ENCODE data around the gene OR52N2. TPM values are rescaled to one million over a fixed set of nuclear protein-coding genes. Genes with fewer than 3 reads are reported as not detected.

The OR52N2 gene
- total RNA-seq, 1 experiment from 2014 or later, result not detected

DNA sequence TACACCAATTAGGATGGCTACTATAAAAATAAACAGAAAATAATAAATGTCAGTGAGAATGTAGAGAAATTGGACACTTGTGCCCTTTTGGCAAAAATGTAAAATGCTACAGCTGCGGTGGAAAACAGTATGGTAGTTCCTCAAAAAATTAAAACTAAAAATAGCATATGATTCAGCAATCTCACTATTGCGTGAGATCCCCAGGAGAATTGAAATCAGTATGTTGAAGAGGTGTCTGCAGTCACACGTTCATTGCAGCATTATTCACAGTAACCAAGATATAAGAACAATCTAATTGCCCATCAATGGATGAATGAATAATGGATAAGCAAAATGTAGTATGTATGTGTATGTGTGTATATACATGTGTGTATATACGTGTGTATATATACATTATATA, 6.8 kb downstream of the OR52N2 start:
- Histone ChIP-seq H3K9me3 (ENCODE audit: control insufficient read depth in 1 of 2, insufficient read depth in 1 of 2, low read depth in 1 of 2, low read length in 2 of 2) (no peaks in the 10 kb centered on the region), H3K9me2 (ENCODE audit: insufficient read depth) (no peaks in the 10 kb centered on the region), H3K4me3 (replicated peaks in 1 of 2; ENCODE audit: low read depth in 1 of 2, low read length in 2 of 2) (no peak overlapping the region), H2AFZ (ENCODE audit: low read depth, low read length, poor library complexity, severe bottlenecking) (no peak overlapping the region), H3K79me2 (ENCODE audit: insufficient read depth, low read length) (no peaks in the 10 kb centered on the region), H3K4me1 (ENCODE audit: control insufficient read depth in 1 of 2, insufficient read depth in 2 of 2, low read length in 2 of 2) (no peaks in the 10 kb centered on the region), H3K36me3 (ENCODE audit: control insufficient read depth in 1 of 2, insufficient read depth in 2 of 2, low read length in 2 of 2) (no peaks in the 10 kb centered on the region), H4K20me1 (ENCODE audit: insufficient read depth) (no peaks in the 10 kb centered on the region; the same call in 1 of the 2 replicates), H3K4me2 (ENCODE audit: low read length) (no peak overlapping the region), H3K27me3 (ENCODE audit: insufficient read depth, low read length) (peaks cover 59% of the 10 kb centered on the region), H3K9ac (ENCODE audit: low read length) (no peak overlapping the region), H3K27ac (ENCODE audit: low read depth, low read length) (no peak overlapping the region)
- ATAC-seq (no peak), DNase-seq (ENCODE audit: low read depth, low spot score) (no peak)
- no TSS peak for BruUV-seq (replicated peaks)
- CTCF ChIA-PET, result no interaction called here
- TF ChIP-seq, protein P1, sequence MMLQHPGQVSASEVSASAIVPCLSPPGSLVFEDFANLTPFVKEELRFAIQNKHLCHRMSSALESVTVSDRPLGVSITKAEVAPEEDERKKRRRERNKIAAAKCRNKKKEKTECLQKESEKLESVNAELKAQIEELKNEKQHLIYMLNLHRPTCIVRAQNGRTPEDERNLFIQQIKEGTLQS (IDR thresholded peaks at IDR 0.05), result no peak
- no peak for TF ChIP-seq SIN3A (IDR thresholded peaks at IDR 0.05; ENCODE audit: low read depth)
- TF ChIP-seq, protein P2, sequence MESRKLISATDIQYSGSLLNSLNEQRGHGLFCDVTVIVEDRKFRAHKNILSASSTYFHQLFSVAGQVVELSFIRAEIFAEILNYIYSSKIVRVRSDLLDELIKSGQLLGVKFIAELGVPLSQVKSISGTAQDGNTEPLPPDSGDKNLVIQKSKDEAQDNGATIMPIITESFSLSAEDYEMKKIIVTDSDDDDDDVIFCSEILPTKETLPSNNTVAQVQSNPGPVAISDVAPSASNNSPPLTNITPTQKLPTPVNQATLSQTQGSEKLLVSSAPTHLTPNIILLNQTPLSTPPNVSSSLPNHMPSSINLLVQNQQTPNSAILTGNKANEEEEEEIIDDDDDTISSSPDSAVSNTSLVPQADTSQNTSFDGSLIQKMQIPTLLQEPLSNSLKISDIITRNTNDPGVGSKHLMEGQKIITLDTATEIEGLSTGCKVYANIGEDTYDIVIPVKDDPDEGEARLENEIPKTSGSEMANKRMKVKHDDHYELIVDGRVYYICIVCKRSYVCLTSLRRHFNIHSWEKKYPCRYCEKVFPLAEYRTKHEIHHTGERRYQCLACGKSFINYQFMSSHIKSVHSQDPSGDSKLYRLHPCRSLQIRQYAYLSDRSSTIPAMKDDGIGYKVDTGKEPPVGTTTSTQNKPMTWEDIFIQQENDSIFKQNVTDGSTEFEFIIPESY (IDR thresholded peaks at IDR 0.05; ENCODE audit: extremely low read depth, insufficient replicate concordance, low read length), result no peak
- TF ChIP-seq ELF1 (IDR thresholded peaks at IDR 0.05; ENCODE audit: borderline replicate concordance, low read depth), result no peak
- no peak for TF ChIP-seq RAD21 (IDR thresholded peaks at IDR 0.05; ENCODE audit: low read depth)
- no peak for TF ChIP-seq POLR2A (IDR thresholded peaks at IDR 0.05; ENCODE audit: borderline replicate concordance, extremely low read depth, insufficient read depth, insufficient read length)
- TF ChIP-seq EZH2phosphoT487 (IDR thresholded peaks at IDR 0.05; ENCODE audit: borderline replicate concordance), result no peak
- no peak for TF ChIP-seq POLR2AphosphoS5 (IDR thresholded peaks at IDR 0.05; ENCODE audit: low read depth, low read length)
- no peak for TF ChIP-seq CBX3 (IDR thresholded peaks at IDR 0.05; ENCODE audit: low read depth)
- TF ChIP-seq, protein P3, sequence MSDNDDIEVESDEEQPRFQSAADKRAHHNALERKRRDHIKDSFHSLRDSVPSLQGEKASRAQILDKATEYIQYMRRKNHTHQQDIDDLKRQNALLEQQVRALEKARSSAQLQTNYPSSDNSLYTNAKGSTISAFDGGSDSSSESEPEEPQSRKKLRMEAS (IDR thresholded peaks at IDR 0.05), result no peak
- TF ChIP-seq, protein P4, sequence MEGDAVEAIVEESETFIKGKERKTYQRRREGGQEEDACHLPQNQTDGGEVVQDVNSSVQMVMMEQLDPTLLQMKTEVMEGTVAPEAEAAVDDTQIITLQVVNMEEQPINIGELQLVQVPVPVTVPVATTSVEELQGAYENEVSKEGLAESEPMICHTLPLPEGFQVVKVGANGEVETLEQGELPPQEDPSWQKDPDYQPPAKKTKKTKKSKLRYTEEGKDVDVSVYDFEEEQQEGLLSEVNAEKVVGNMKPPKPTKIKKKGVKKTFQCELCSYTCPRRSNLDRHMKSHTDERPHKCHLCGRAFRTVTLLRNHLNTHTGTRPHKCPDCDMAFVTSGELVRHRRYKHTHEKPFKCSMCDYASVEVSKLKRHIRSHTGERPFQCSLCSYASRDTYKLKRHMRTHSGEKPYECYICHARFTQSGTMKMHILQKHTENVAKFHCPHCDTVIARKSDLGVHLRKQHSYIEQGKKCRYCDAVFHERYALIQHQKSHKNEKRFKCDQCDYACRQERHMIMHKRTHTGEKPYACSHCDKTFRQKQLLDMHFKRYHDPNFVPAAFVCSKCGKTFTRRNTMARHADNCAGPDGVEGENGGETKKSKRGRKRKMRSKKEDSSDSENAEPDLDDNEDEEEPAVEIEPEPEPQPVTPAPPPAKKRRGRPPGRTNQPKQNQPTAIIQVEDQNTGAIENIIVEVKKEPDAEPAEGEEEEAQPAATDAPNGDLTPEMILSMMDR (IDR thresholded peaks at IDR 0.05 in 2 of 3, conservative IDR thresholded peaks at IDR 0.05 in 1 of 3; ENCODE audit: borderline replicate concordance in 1 of 3, insufficient read depth in 1 of 3, low read depth in 2 of 3, low read length in 2 of 3), result no peak
- TF ChIP-seq, protein P5, sequence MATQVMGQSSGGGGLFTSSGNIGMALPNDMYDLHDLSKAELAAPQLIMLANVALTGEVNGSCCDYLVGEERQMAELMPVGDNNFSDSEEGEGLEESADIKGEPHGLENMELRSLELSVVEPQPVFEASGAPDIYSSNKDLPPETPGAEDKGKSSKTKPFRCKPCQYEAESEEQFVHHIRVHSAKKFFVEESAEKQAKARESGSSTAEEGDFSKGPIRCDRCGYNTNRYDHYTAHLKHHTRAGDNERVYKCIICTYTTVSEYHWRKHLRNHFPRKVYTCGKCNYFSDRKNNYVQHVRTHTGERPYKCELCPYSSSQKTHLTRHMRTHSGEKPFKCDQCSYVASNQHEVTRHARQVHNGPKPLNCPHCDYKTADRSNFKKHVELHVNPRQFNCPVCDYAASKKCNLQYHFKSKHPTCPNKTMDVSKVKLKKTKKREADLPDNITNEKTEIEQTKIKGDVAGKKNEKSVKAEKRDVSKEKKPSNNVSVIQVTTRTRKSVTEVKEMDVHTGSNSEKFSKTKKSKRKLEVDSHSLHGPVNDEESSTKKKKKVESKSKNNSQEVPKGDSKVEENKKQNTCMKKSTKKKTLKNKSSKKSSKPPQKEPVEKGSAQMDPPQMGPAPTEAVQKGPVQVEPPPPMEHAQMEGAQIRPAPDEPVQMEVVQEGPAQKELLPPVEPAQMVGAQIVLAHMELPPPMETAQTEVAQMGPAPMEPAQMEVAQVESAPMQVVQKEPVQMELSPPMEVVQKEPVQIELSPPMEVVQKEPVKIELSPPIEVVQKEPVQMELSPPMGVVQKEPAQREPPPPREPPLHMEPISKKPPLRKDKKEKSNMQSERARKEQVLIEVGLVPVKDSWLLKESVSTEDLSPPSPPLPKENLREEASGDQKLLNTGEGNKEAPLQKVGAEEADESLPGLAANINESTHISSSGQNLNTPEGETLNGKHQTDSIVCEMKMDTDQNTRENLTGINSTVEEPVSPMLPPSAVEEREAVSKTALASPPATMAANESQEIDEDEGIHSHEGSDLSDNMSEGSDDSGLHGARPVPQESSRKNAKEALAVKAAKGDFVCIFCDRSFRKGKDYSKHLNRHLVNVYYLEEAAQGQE (IDR thresholded peaks at IDR 0.05; ENCODE audit: low read depth), result no peak
- TF ChIP-seq SP1 (IDR thresholded peaks at IDR 0.05; ENCODE audit: low read depth), result no peak
- no peak for TF ChIP-seq EZH2 (IDR thresholded peaks at IDR 0.05)
- TF ChIP-seq ZFX (IDR thresholded peaks at IDR 0.05), result no peak
- no peak for TF ChIP-seq JUND (IDR thresholded peaks at IDR 0.05)
- TF ChIP-seq EGR1 (IDR thresholded peaks at IDR 0.05; ENCODE audit: low read depth), result no peak
- TF ChIP-seq YY1 (IDR thresholded peaks at IDR 0.05; ENCODE audit: extremely low read depth, insufficient replicate concordance, low read depth, low read length), result no peak
- no peak for TF ChIP-seq CEBPB (IDR thresholded peaks at IDR 0.05; ENCODE audit: low read depth)
- RAD21 ChIA-PET (ENCODE audit: low non-redundant PET in 1 of 2, low total read pairs in 2 of 2, uncharacterized antibody in 2 of 2, unreplicated experiment in 2 of 2), result no interaction called here
- POLR2A ChIA-PET, result no interaction called here
- intact Hi-C loops (cut with micrococcal nuclease), result loop anchor here (10.0 kb wide), 1 partner anchor 539 kb away; no protein-coding TSS in a partner anchor
